H9 (cell line): Measurements from ENCODE around the gene IRF2. TPM values are rescaled to one million over a fixed set of nuclear protein-coding genes. Genes with fewer than 3 reads are reported as not detected.

Experiments
- DNase-seq: peaks from one replicate; pipeline ENCODE4 v3.0.0-alpha.2; 2017
- H2AFZ ChIP-seq: one replicate; pipeline ENCODE4 v1.6.1; 2013; ENCODE audit warnings: mild to moderate bottlenecking, low read length, control low read depth, moderate library complexity
- H2AK5ac ChIP-seq: 2 replicates; pipeline ENCODE4 v1.6.1; 2013; ENCODE audit warnings: low read length, control low read depth, mixed read lengths; ENCODE audit not compliant: insufficient read length
- H2BK120ac ChIP-seq: one replicate; pipeline ENCODE4 v1.6.1; 2013; ENCODE audit warnings: low read depth, mild to moderate bottlenecking, low read length, control low read depth, inconsistent platforms; ENCODE audit not compliant: poor library complexity, severe bottlenecking
- H2BK12ac ChIP-seq: 2 replicates; pipeline ENCODE4 v1.6.1; 2013; ENCODE audit warnings: low read length, control low read depth, mixed read lengths, low read depth; ENCODE audit not compliant: insufficient read length
- H2BK15ac ChIP-seq: 2 replicates; pipeline ENCODE4 v1.6.1; 2013; ENCODE audit warnings: low read depth, low read length, control low read depth
- H2BK20ac ChIP-seq: one replicate; pipeline ENCODE4 v1.6.1; 2013; ENCODE audit warnings: low read depth, mild to moderate bottlenecking, low read length, control low read depth, inconsistent platforms; ENCODE audit not compliant: poor library complexity, severe bottlenecking
- H2BK5ac ChIP-seq: 2 replicates; pipeline ENCODE4 v1.6.1; 2013; ENCODE audit warnings: low read length, control low read depth, mixed read lengths; ENCODE audit not compliant: insufficient read length
- H3K14ac ChIP-seq: 2 replicates; pipeline ENCODE4 v1.6.1; 2013; ENCODE audit warnings: low read length, control low read depth; ENCODE audit not compliant: insufficient read depth
- H3K18ac ChIP-seq: 2 replicates; pipeline ENCODE4 v1.6.1; 2013; ENCODE audit warnings: low read depth, mild to moderate bottlenecking, mixed read lengths, low read length, control low read depth; ENCODE audit not compliant: insufficient read length
- H3K23ac ChIP-seq: 2 replicates; pipeline ENCODE4 v1.6.1; 2013; ENCODE audit warnings: low read length, control low read depth, mixed read lengths, low read depth; ENCODE audit not compliant: insufficient read length
- H3K23me2 ChIP-seq: 2 replicates; pipeline ENCODE4 v1.6.1; 2013; ENCODE audit warnings: low read depth, mild to moderate bottlenecking, mixed read lengths, low read length, control low read depth; ENCODE audit not compliant: insufficient read length, poor library complexity, severe bottlenecking
- H3K27ac ChIP-seq: 2 replicates; pipeline ENCODE4 v1.5.1; 2013; ENCODE audit warnings: low read length, control low read depth, mixed read lengths, low read depth; ENCODE audit not compliant: insufficient read length
- H3K27me3 ChIP-seq: 2 replicates; pipeline ENCODE4 v1.6.1; 2013; ENCODE audit warnings: low read length, control low read depth, inconsistent platforms; ENCODE audit not compliant: insufficient read depth
- H3K4ac ChIP-seq: 2 replicates; pipeline ENCODE4 v1.6.1; 2013; ENCODE audit warnings: low read depth, mild to moderate bottlenecking, control low read depth, inconsistent platforms, low read length, moderate library complexity
- H3K4me1 ChIP-seq: 2 replicates; pipeline ENCODE4 v1.6.1; 2013; ENCODE audit warnings: low read length, control low read depth, inconsistent platforms; ENCODE audit not compliant: insufficient read depth
- H3K4me2 ChIP-seq: 2 replicates; pipeline ENCODE4 v1.6.1; 2013; ENCODE audit warnings: low read length, control low read depth, mixed read lengths; ENCODE audit not compliant: insufficient read length, insufficient read depth
- H3K56ac ChIP-seq: 2 replicates; pipeline ENCODE4 v1.6.1; 2013; ENCODE audit warnings: low read depth, mild to moderate bottlenecking, mixed read lengths, low read length, control low read depth; ENCODE audit not compliant: insufficient read length
- H3K79me1 ChIP-seq: 2 replicates; pipeline ENCODE4 v1.6.1; 2013; ENCODE audit warnings: low read depth, mild to moderate bottlenecking, moderate library complexity, low read length, control low read depth, inconsistent platforms; ENCODE audit not compliant: insufficient read depth, poor library complexity, severe bottlenecking
- H3K79me2 ChIP-seq: 2 replicates; pipeline ENCODE4 v1.6.1; 2013; ENCODE audit warnings: low read length, control low read depth, inconsistent platforms; ENCODE audit not compliant: insufficient read depth
- H3K9ac ChIP-seq: 2 replicates; pipeline ENCODE4 v1.6.1; 2013; ENCODE audit warnings: low read length, control low read depth, mixed read lengths; ENCODE audit not compliant: insufficient read length; ENCODE audit errors: extremely low read depth
- H3K9me3 ChIP-seq: one replicate; pipeline ENCODE4 v1.6.1; 2013; ENCODE audit warnings: low read depth, low read length, inconsistent platforms; ENCODE audit not compliant: control insufficient read depth
- H3T11ph ChIP-seq: one replicate; pipeline ENCODE4 v1.6.1; 2013; ENCODE audit warnings: mild to moderate bottlenecking, low read length, control low read depth, inconsistent platforms
- H4K20me1 ChIP-seq: one replicate; pipeline ENCODE4 v1.6.1; 2013; ENCODE audit not compliant: control insufficient read depth, insufficient read length, insufficient read depth
- H4K5ac ChIP-seq: 2 replicates; pipeline ENCODE4 v1.6.1; 2013; ENCODE audit warnings: low read depth, mild to moderate bottlenecking, mixed read lengths, low read length, control low read depth; ENCODE audit not compliant: insufficient read length
- H4K8ac ChIP-seq: replicated peaks from 2 replicates; pipeline ENCODE4 v1.6.1; 2013; ENCODE audit warnings: low read length, control low read depth, mixed read lengths, low read depth; ENCODE audit not compliant: insufficient read length
- H4K91ac ChIP-seq: 2 replicates; pipeline ENCODE4 v1.6.1; 2013; ENCODE audit warnings: low read depth, mild to moderate bottlenecking, moderate library complexity, mixed read lengths, low read length, control low read depth; ENCODE audit not compliant: insufficient read length
- H3K27ac Mint-ChIP-seq, 3 experiments: 2 replicates in 2 of 3; 3 replicates in 1 of 3; pipeline ENCODE4 v1.8.0; 2020 to 2021; ENCODE audit warnings: mixed read lengths in 3 of 3, mild to moderate bottlenecking in 1 of 3, moderate library complexity in 1 of 3
- H3K27me3 Mint-ChIP-seq: 2 replicates; pipeline ENCODE4 v1.8.0; 2021; ENCODE audit warnings: low read depth, mild to moderate bottlenecking, moderate library complexity, mixed read lengths
- H3K36me3 Mint-ChIP-seq, 3 experiments: 2 replicates in 2 of 3; 3 replicates in 1 of 3; pipeline ENCODE4 v1.8.0; 2020 to 2021; ENCODE audit warnings: low read depth in 3 of 3, mixed read lengths in 3 of 3; ENCODE audit not compliant: insufficient read depth in 1 of 3
- H3K4me1 Mint-ChIP-seq, 2 experiments: 2 replicates each; pipeline ENCODE4 v1.8.0; 2020; ENCODE audit warnings: mixed read lengths in 2 of 2
- H3K4me3 Mint-ChIP-seq, 2 experiments: 2 replicates in 1 of 2; 3 replicates in 1 of 2; pipeline ENCODE4 v1.8.0; 2020 to 2021; ENCODE audit warnings: mild to moderate bottlenecking in 2 of 2, mixed read lengths in 2 of 2, moderate library complexity in 1 of 2
- H3K9me3 Mint-ChIP-seq, 2 experiments: 2 replicates in 1 of 2; 3 replicates in 1 of 2; pipeline ENCODE4 v1.8.0; 2020; ENCODE audit warnings: mild to moderate bottlenecking in 2 of 2, mixed read lengths in 2 of 2, moderate library complexity in 1 of 2
- CTCF ChIP-seq: fragments of 200-600 bp; sonication (generic); conservative IDR thresholded peaks from 3 replicates; pipeline ENCODE4 v1.8.0; 2021; ENCODE audit warnings: antibody characterized with exemption, mild to moderate bottlenecking
- whole genome bisulfite sequencing: extraction: QIAGEN DNeasy Blood & Tissue Kit; methylation state at CpG from one replicate; pipeline ENCODE4 v1.1.7; 2013; ENCODE audit warnings: missing lambda C conversion rate, low lambda C conversion rate, mixed read lengths; ENCODE audit not compliant: insufficient read length; ENCODE audit errors: extremely low coverage; 5-methylcytosine and 5-hydroxymethylcytosine counted together
- total RNA-seq: library from RNA; stranded (reverse); gene quantifications from 2 replicates; pipeline ENCODE4 v1.2.1, GENCODE V29; 2021

The IRF2 gene
- total RNA-seq, 1 experiment from 2014 or later = 13.5 TPM

DNA sequence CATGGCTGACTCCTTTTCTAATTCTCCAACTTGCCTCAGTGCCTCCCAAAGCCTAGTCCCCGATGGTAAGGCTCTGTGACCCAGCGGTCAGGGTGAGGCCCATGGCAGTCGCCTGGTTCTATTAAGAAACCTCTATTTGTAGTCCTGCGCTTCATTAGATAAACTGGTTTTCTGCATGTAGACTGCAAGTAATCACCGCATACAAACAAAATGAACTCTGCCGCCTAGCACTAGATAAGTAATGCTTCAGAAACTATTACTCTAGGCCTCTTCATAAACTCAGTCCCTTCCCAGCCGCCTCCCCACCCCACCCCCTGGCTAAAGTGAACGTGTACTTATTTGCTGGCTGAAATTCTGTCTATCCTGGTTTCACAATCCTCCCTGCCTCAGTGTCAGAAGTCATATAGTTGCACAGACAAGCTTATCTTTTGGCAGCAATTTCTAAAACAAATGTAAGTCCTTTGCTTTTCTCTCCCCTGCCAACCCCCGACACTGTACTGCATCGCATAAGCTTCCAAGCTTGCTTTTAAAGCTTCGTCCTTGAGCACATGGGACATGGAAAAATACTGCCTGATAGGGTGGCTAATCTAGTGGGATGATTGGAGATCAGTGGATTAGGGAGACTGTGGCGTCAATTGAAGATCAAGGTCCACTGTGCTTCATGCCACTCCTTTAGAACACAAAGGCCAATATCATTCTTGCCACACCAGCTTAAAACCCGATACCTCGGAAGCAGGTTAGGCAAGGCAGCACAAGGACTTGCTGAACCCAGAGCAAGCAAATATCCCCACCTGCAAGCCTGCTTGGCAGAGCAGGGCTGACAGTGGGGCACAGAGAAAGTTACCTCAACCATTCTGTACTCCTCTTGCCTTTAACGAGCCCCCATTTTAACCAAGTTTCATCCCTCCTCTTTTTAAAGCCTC, 125.8 kb downstream of the IRF2 start:
- H2BK5ac ChIP-seq = no peak overlapping the region
- peaks cover 0 to 5% of the 10 kb centered on the region in 2 experiments; a peak in 1 of 5 replicates for H3K9me3 Mint-ChIP-seq
- H2BK15ac ChIP-seq = no peak overlapping the region
- H3K79me1 ChIP-seq = no peaks in the 10 kb centered on the region
- peaks cover 2% of the 10 kb centered on the region for H3K27me3 Mint-ChIP-seq
- H4K8ac ChIP-seq = no peak overlapping the region
- H3K27me3 ChIP-seq = no peaks in the 10 kb centered on the region
- no peak overlapping the region for H3K56ac ChIP-seq
- peak overlapping the region; percentile 93 to 98 (median 97) for H3K27ac Mint-ChIP-seq
- WGBS = no CpG with 5 or more reads among the region's 15 CpGs
- H3K9ac ChIP-seq = no peak overlapping the region
- no peak overlapping the region; the same call in 1 of the 2 replicates for H3K14ac ChIP-seq
- H3K27ac ChIP-seq = peak overlapping the region; percentile 84
- H2BK20ac ChIP-seq = no peak overlapping the region
- H3K9me3 ChIP-seq = no peaks in the 10 kb centered on the region
- peaks cover 2% of the 10 kb centered on the region for H3K23me2 ChIP-seq
- peak overlapping the region; percentile 18 for H3K18ac ChIP-seq
- no peak for DNase-seq
- no peak overlapping the region for H4K5ac ChIP-seq
- peaks cover 0 to 8% (median 0%) of the 10 kb centered on the region in 3 experiments; a peak in 1 of 7 replicates for H3K36me3 Mint-ChIP-seq
- no peaks in the 10 kb centered on the region for H3K79me2 ChIP-seq
- peaks cover 16% of the 10 kb centered on the region; the same call in 1 of the 2 replicates for H3K4me1 ChIP-seq
- H4K91ac ChIP-seq = no peak overlapping the region
- H3K4me3 Mint-ChIP-seq = peak overlapping the region in 1 of 2 experiments; percentile 58; a peak in 3 of 5 replicates
- TF ChIP-seq CTCF = no peak
- H2AFZ ChIP-seq = no peak overlapping the region
- H4K20me1 ChIP-seq = no peaks in the 10 kb centered on the region
- no peak overlapping the region for H2BK120ac ChIP-seq
- peak overlapping the region; percentile 46 for H2BK12ac ChIP-seq
- no peak overlapping the region for H3T11ph ChIP-seq
- H2AK5ac ChIP-seq = no peak overlapping the region
- no peak overlapping the region for H3K4me2 ChIP-seq
- peaks cover 35 to 41% of the 10 kb centered on the region in 2 experiments for H3K4me1 Mint-ChIP-seq
- H3K23ac ChIP-seq = no peak overlapping the region
- H3K4ac ChIP-seq = no peak overlapping the region
